ENCODE results near the gene TMBIM4. TPM values are rescaled to one million over a fixed set of nuclear protein-coding genes. Genes with fewer than 3 reads are reported as not detected.

The TMBIM4 gene
- total and polyA plus RNA-seq, 2 donors (not counting 3 experiments of a cell fraction or from before 2014, with no cell fraction given), result 74.1 to 370 TPM

- Histone ChIP-seq H3K36me3 (ENCODE audit: control insufficient read depth in 2 of 2, extremely low read depth in 1 of 2, insufficient read depth in 2 of 2, low read length in 2 of 2) (peaks cover 0 to 3% of the 10 kb centered on the region in 2 experiments), H3K4me1 (ENCODE audit: control insufficient read depth, extremely low read depth, insufficient read depth, low read length) (no peaks in the 10 kb centered on the region), H4K20me1 (replicated peaks; ENCODE audit: control insufficient read depth, extremely low read depth, insufficient read depth, low read length) (peaks cover 5% of the 10 kb centered on the region), H3K79me2 (ENCODE audit: control insufficient read depth, insufficient read depth, low read length) (peaks cover 34% of the 10 kb centered on the region), H3K4me3 (replicated peaks in 1 of 3; ENCODE audit: insufficient read depth in 1 of 3, low read depth in 1 of 3, low read length in 3 of 3) (no peak overlapping the region), H3K27ac (ENCODE audit: insufficient read depth, low read depth, low read length) (no peak overlapping the region), H3K9me1 (replicated peaks; ENCODE audit: control insufficient read depth, extremely low read depth, insufficient read depth, low read length) (no peaks in the 10 kb centered on the region), H3K27me3 (ENCODE audit: control insufficient read depth in 2 of 2, insufficient read depth in 2 of 2, low read length in 2 of 2) (no peaks in the 10 kb centered on the region), H3K9me3 (replicated peaks; ENCODE audit: control insufficient read depth, insufficient read depth, low read length) (no peaks in the 10 kb centered on the region), H2AFZ (ENCODE audit: low read depth, low read length) (no peak overlapping the region), H3K9ac (replicated peaks; ENCODE audit: extremely low read depth, insufficient read depth, low read length) (no peak overlapping the region), H3K4me2 (ENCODE audit: insufficient read depth, low read length) (no peak overlapping the region)
- TF ChIP-seq JUN (IDR thresholded peaks at IDR 0.05; ENCODE audit: borderline replicate concordance, insufficient read depth, insufficient read length, low read depth) (no peak), GATA2 (IDR thresholded peaks at IDR 0.05; ENCODE audit: insufficient read depth, insufficient read length, low read depth, low read length) (no peak), MAX (IDR thresholded peaks at IDR 0.05; ENCODE audit: insufficient read depth, insufficient read length) (no peak), MYC (IDR thresholded peaks at IDR 0.05; ENCODE audit: low read depth, low read length) (no peak), POLR2AphosphoS5 (IDR thresholded peaks at IDR 0.05; ENCODE audit: insufficient read depth, low read depth, low read length) (no peak), EZH2 (IDR thresholded peaks at IDR 0.05; ENCODE audit: borderline replicate concordance, low read depth, low read length, severe bottlenecking) (no peak), FOS (IDR thresholded peaks at IDR 0.05; ENCODE audit: borderline replicate concordance, insufficient read depth, low read length) (no peak)
- FAIRE-seq (no peak), DNase-seq (ENCODE audit: low read depth, low spot score) (no peak)
- ChIA-PET CTCF (interaction anchor here (1.0 to 2.0 kb wide), 4 partner anchors 9 to 76 kb away, joined by 3 to 11 read pairs (median 4); no protein-coding TSS in a partner anchor), POLR2A (no interaction called here)
- intact Hi-C loops (cut with micrococcal nuclease) (no loop called here), dilution Hi-C loops (cut with MboI; ENCODE audit: extremely low pct_ligation_motif_present, low sequenced_read_pairs) (no loop called here)
- no TSS peak for BruUV-seq (replicated peaks)
Observed at GRCh38 chr12:66159123-66159522, 10.7 kb downstream of the TMBIM4 start.

- ChIA-PET CTCF (no interaction called here), POLR2A (no interaction called here)
- no TSS peak for BruUV-seq (replicated peaks)
Observed at GRCh38 chr12:66156654-66157053, 13.1 kb downstream of the TMBIM4 start.

More at GRCh38 chr12:66156654-66157053, 13.1 kb downstream of the TMBIM4 start:
- Histone ChIP-seq H4K20me1 (replicated peaks; ENCODE audit: control insufficient read depth, extremely low read depth, insufficient read depth, low read length) (peaks cover 2% of the 10 kb centered on the region), H3K36me3 (ENCODE audit: control insufficient read depth in 2 of 2, extremely low read depth in 1 of 2, insufficient read depth in 2 of 2, low read length in 2 of 2) (peaks cover 0 to 3% of the 10 kb centered on the region in 2 experiments), H2AFZ (ENCODE audit: low read depth, low read length) (no peak overlapping the region), H3K9me1 (replicated peaks; ENCODE audit: control insufficient read depth, extremely low read depth, insufficient read depth, low read length) (no peaks in the 10 kb centered on the region), H3K27me3 (ENCODE audit: control insufficient read depth in 2 of 2, insufficient read depth in 2 of 2, low read length in 2 of 2) (no peaks in the 10 kb centered on the region), H3K4me1 (ENCODE audit: control insufficient read depth, extremely low read depth, insufficient read depth, low read length) (peaks cover 7% of the 10 kb centered on the region), H3K4me2 (ENCODE audit: insufficient read depth, low read length) (no peak overlapping the region), H3K79me2 (ENCODE audit: control insufficient read depth, insufficient read depth, low read length) (peaks cover 10% of the 10 kb centered on the region), H3K4me3 (replicated peaks in 1 of 3; ENCODE audit: insufficient read depth in 1 of 3, low read depth in 1 of 3, low read length in 3 of 3) (no peak overlapping the region), H3K9ac (replicated peaks; ENCODE audit: extremely low read depth, insufficient read depth, low read length) (no peak overlapping the region), H3K27ac (ENCODE audit: insufficient read depth, low read depth, low read length) (no peak overlapping the region), H3K9me3 (replicated peaks; ENCODE audit: control insufficient read depth, insufficient read depth, low read length) (no peaks in the 10 kb centered on the region)
- dilution Hi-C loops (cut with MboI; ENCODE audit: extremely low pct_ligation_motif_present, low sequenced_read_pairs), result no loop called here
- FAIRE-seq, result no peak
- intact Hi-C loops (cut with micrococcal nuclease), result no loop called here
- no peak for TF ChIP-seq GATA2 (IDR thresholded peaks at IDR 0.05; ENCODE audit: insufficient read depth, insufficient read length, low read depth, low read length)
- no peak for TF ChIP-seq POLR2AphosphoS5 (IDR thresholded peaks at IDR 0.05; ENCODE audit: insufficient read depth, low read depth, low read length)
- no peak for TF ChIP-seq MAX (IDR thresholded peaks at IDR 0.05; ENCODE audit: insufficient read depth, insufficient read length)
- no peak for TF ChIP-seq JUN (IDR thresholded peaks at IDR 0.05; ENCODE audit: borderline replicate concordance, insufficient read depth, insufficient read length, low read depth)
- TF ChIP-seq MYC (IDR thresholded peaks at IDR 0.05; ENCODE audit: low read depth, low read length), result no peak
- no peak for TF ChIP-seq FOS (IDR thresholded peaks at IDR 0.05; ENCODE audit: borderline replicate concordance, insufficient read depth, low read length)
- no peak for TF ChIP-seq POLR2A (IDR thresholded peaks at IDR 0.05; ENCODE audit: low read depth, low read length)
- TF ChIP-seq, protein P1, sequence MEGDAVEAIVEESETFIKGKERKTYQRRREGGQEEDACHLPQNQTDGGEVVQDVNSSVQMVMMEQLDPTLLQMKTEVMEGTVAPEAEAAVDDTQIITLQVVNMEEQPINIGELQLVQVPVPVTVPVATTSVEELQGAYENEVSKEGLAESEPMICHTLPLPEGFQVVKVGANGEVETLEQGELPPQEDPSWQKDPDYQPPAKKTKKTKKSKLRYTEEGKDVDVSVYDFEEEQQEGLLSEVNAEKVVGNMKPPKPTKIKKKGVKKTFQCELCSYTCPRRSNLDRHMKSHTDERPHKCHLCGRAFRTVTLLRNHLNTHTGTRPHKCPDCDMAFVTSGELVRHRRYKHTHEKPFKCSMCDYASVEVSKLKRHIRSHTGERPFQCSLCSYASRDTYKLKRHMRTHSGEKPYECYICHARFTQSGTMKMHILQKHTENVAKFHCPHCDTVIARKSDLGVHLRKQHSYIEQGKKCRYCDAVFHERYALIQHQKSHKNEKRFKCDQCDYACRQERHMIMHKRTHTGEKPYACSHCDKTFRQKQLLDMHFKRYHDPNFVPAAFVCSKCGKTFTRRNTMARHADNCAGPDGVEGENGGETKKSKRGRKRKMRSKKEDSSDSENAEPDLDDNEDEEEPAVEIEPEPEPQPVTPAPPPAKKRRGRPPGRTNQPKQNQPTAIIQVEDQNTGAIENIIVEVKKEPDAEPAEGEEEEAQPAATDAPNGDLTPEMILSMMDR (IDR thresholded peaks at IDR 0.05; ENCODE audit: extremely low read depth in 1 of 2, insufficient read depth in 1 of 2, low read depth in 1 of 2, low read length in 2 of 2), result no peak
- TF ChIP-seq EZH2 (IDR thresholded peaks at IDR 0.05; ENCODE audit: borderline replicate concordance, low read depth, low read length, severe bottlenecking), result no peak
- no peak for DNase-seq (ENCODE audit: low read depth, low spot score)
